Measurements from ENCODE around the gene TECPR1.
"Not testable (repeated sequence)": the region's sequence is repeated elsewhere in the genome, so short reads cannot be mapped to it uniquely, and the experiment has no call there.

Gene TECPR1

DNA sequence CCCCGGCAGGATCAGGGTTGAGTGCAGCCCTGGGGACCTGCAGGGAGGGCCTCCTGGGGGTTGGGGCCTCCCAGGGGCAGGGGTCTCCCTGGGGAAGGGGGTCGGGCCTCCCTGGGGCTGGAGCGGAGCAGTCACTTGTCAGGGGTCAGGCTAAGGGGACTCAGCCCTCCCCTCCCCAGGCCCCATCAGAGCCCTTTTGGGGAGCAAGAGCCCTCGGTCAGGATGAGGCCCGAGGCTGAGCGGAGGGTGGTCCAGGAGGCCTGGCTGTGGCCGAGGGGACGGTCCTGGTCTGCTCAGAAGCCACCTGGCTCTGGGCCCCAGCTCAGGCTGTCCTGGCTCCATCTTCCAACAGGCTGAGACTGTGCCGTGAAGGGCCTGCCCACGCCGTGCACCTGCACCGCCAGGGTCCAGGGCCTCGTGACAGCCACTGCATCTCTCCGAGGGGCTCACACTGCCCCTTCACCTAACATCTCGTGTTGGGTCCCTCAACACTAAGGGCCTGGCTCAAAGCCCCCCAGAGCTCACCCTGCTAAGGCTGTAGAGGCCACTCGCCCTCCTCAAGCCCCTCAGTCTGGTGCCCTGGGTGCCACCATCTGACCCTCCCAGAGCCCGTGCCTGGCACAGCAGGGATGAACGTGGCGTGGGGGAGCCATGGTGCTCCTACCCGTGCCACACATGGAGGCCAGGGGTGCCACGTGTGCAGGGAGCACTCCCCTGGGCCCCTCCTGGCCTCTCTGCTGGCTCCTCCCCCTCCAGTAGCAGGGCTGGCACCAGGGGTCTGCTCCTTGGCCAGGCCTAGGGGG lies 27.9 kb downstream of the TECPR1 start:
- DNase-seq: no peak

DNA sequence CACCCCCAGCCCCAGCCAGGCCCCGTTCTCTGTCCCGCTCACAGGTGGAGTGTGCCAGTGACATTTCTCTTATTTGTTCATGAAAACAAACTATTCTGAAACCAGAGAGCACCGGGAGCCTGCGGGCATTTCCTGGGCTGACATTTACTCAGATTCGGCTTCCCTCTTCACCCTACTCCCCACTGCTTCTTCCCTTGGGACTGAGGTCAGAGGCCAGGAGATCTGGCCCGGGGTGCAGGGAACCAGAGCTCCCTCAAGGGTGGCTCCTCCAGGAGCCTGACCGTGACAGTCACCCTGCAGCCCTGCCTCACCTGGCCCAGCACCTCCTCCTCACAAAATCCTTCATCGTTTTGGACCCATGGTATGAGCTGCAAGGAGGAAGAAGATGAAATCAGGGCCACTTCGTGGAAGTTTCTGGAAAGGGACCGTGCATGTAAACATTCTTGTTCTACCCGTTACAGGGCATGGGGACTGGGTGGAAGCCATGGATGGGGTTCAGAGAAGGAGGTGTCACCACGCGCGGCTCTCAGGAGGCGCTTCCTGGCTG lies 28.6 kb downstream of the TECPR1 start:
- no peak for DNase-seq

GRCh38 chr7:98222533-98223195 lies 29.4 kb downstream of the TECPR1 start:
- no peak for DNase-seq

- no peak for DNase-seq
Observed at GRCh38 chr7:98221611-98222532, 30.2 kb downstream of the TECPR1 start.

DNA sequence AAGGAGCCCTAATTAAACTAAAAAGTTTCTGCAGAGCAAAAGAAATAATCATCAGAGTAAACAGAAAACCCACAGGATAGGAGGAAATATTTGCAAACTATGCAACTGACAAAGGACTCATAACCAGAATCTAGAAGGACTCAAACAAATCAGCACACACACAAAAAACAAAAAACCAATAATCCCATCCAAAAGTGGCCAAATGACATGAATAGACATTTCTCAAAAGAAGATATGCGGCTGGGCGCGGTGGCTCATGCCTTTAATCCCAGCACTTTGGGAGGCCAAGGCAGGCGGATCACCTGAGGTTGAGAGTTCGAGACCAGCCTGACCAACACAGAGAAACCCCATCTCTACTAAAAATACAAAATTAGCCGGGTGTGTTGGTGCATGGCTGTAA lies 32.6 kb downstream of the TECPR1 start:
- not testable (repeated sequence) for DNase-seq

GRCh38 chr7:98217623-98218582 lies 34.1 kb downstream of the TECPR1 start:
- DNase-seq: no peak

DNA sequence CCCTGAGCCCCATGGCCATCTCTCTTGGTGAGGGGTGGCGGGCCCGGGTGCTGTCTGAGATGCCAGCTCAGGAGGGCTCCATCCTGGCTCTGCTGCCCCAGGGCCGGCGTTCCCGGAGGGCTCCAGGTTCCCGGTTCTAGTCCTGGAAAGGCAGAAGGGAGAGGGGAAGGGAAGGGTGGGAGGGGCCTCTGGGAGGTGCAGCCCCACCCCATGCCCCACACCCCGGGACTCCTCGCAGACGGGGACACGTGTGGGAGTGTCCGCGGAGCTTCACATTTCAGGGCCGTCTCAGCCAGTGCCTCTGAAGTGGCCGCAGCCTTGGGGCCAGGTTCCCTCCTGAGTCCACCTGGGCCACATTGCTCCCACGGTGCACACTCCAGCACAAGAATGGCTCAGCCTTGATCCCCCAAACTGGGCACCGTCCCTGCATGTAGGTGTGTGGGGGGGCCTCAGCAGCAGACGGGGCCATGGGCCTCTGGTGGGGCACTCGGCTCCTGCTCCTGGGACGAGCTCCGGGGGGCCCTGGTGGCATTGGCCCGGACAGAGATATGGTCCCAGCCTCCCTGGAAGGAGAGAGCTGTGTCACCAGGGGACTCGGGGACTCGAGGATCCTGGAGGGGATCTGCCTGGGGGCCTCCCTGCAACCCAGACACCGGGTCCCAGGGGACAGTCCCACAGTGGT lies 35.0 kb downstream of the TECPR1 start:
- no peak for DNase-seq

GRCh38 chr7:98215561-98216495 lies 36.2 kb downstream of the TECPR1 start:
- no peak for DNase-seq

GRCh38 chr7:98214811-98215321 lies 37.2 kb downstream of the TECPR1 start:
- DNase-seq: no peak

- no peak for DNase-seq
Observed at GRCh38 chr7:98213888-98214810, 37.9 kb downstream of the TECPR1 start.

DNA sequence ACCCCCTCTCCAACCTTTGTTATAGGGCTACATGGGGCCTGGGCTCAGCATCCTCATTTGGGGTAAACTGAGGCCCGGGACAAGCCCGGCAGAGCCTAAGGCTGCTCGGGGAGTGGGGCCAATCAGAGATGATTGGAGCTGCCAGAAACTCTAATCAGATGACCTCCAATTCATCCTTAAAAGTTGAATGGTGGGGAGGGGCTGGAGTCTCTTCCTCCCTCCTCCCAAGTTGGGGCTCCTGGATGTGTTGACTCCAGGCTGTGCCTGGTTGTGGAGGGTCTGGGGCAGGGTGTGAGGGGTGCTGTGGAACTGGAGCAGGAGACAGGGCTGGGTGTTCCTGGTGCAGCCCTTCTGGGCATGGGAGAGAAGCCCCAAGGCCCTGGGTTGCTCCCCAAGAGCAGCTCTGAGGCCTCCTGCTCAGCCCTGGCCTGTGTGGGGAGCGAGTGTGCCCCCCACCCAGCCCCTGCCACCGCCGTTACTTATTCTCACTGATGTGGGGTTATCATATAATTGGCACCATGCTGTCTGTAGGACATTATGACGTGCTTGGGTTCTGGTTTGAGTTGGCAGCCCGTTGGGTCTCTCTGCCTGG lies 38.6 kb downstream of the TECPR1 start:
- no peak for DNase-seq

GRCh38 chr7:98212532-98213041 lies 39.4 kb downstream of the TECPR1 start:
- no peak for DNase-seq

- no peak for DNase-seq
Observed at GRCh38 chr7:98211676-98212531, 40.1 kb downstream of the TECPR1 start.

- DNase-seq: peak in 1 of 4 experiments; percentile 15
Observed at GRCh38 chr7:98211221-98211675, 40.8 kb downstream of the TECPR1 start, which contains the start of gene BHLHA15. Gene BHLHA15 (plus strand): TSS chr7:98211439. CDS start chr7:98212310, 871 bp downstream.

DNA sequence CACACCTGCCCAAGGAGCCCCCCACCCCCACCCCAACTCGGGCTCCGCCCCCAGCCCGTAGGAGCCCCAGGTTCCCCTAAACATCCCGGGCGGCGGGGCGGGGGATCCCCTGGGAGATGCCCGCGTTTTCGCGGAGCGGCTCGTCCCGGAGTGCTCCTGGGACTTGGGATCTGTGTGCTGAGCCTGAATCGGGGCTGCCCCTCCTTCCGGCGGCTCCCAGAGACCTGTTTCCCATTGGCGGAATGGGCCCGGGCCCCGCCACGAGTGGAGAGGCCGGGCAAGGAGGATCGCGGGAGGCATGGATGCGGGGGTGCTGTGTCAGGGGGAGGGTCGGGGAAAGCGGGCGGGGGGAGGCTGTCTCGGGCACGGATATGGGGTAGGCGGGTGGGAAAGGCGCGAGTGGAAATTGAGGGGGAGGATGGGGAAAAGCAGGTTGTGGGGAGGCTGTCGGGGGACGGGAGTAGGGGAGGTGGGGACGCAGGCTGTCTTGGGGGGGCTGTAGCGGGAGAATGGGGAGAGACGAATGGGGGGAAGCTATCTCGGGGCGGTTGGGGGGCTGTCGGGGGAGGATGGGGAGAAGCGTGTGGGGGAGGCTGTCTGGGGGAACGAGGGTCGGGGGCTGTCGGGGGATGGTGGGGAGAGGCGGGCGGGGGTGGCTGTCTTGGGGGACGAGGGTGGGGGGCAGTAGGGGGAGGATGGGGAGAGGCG lies 41.4 kb downstream of the TECPR1 start:
- no peak for DNase-seq

All from activated CD4-positive, CD25-positive, alpha-beta regulatory T cell (primary cell).